OCI-LY7 (cell line): Measurements from ENCODE around the gene MID1.

Experiments
- CTCF ChIP-seq: fragments of 200-600 bp; sonication (generic); conservative IDR thresholded peaks from 2 replicates; pipeline ENCODE4 v1.5.1; 2014; ENCODE audit warnings: mild to moderate bottlenecking, antibody characterized with exemption, low read length, moderate library complexity, mixed read lengths
- EZH2phosphoT487 ChIP-seq: fragments of 200-600 bp; sonication (generic); IDR thresholded peaks from 2 replicates; pipeline ENCODE4 v1.6.1; 2018; ENCODE audit warnings: low read depth, borderline replicate concordance, mild to moderate bottlenecking, mixed run types, antibody characterized with exemption, low read length, moderate library complexity, mixed read lengths

GRCh38 chrX:10666102-10666501 is 45.7 kb upstream of the MID1 start:
- TF ChIP-seq CTCF (no peak), EZH2phosphoT487 (no peak)
